Osteoblast (primary cell): ENCODE results near the gene DDX5. TPM values are rescaled to one million over a fixed set of nuclear protein-coding genes. Genes with fewer than 3 reads are reported as not detected.
A peak's percentile ranks its signal among the peaks of the same experiment; 100 is the strongest.

Source experiments
- DNase-seq: peaks from one replicate; pipeline ENCODE4 v3.0.0; 2011; ENCODE audit warnings: low spot score, mixed read lengths; ENCODE audit not compliant: insufficient read length; ENCODE audit errors: missing footprints
- H2AFZ ChIP-seq: 2 replicates; pipeline ENCODE4 v1.6.0; 2011; ENCODE audit warnings: mild to moderate bottlenecking, low read length
- H3K27ac ChIP-seq: 2 replicates; pipeline ENCODE4 v1.5.1; 2011; ENCODE audit warnings: mild to moderate bottlenecking, low read depth, low read length, moderate library complexity
- H3K27me3 ChIP-seq: 2 replicates; pipeline ENCODE4 v1.6.0; 2012; ENCODE audit warnings: mild to moderate bottlenecking, control low read depth, inconsistent platforms, low read length, moderate library complexity; ENCODE audit not compliant: insufficient read depth
- H3K36me3 ChIP-seq: 2 replicates; pipeline ENCODE4 v1.5.1; 2011; ENCODE audit warnings: mild to moderate bottlenecking, low read length, control low read depth, moderate library complexity; ENCODE audit not compliant: insufficient read depth
- H3K4me1 ChIP-seq: 2 replicates; pipeline ENCODE4 v1.5.1; 2011; ENCODE audit warnings: mild to moderate bottlenecking, low read length, control low read depth, moderate library complexity; ENCODE audit not compliant: insufficient read depth
- H3K4me2 ChIP-seq: 2 replicates; pipeline ENCODE4 v1.6.0; 2011; ENCODE audit warnings: mild to moderate bottlenecking, low read length; ENCODE audit not compliant: insufficient read depth
- H3K4me3 ChIP-seq: fragments of 200-600 bp; sonication (generic); 3 replicates; pipeline ENCODE4 v1.5.1; 2012; ENCODE audit warnings: mild to moderate bottlenecking, low read length, inconsistent platforms; ENCODE audit not compliant: insufficient read depth
- H3K79me2 ChIP-seq: 2 replicates; pipeline ENCODE4 v1.6.0; 2012; ENCODE audit warnings: mild to moderate bottlenecking, low read length, control low read depth, inconsistent platforms; ENCODE audit not compliant: insufficient read depth
- H3K9me3 ChIP-seq: 2 replicates; pipeline ENCODE4 v1.5.1; 2011; ENCODE audit warnings: low read depth, low read length, control low read depth
- H4K20me1 ChIP-seq: 2 replicates; pipeline ENCODE4 v1.6.0; 2012; ENCODE audit warnings: mild to moderate bottlenecking, low read length, control low read depth; ENCODE audit not compliant: insufficient read depth
- CTCF ChIP-seq: IDR thresholded peaks from 2 replicates; pipeline ENCODE4 v1.5.1; 2011; ENCODE audit warnings: mild to moderate bottlenecking, low read depth, low read length, moderate library complexity; ENCODE audit errors: extremely low read depth
- total RNA-seq: library from RNA; depleted of rRNA; stranded (reverse); fragments of >200 nt; gene quantifications from 2 replicates; pipeline ENCODE4 v1.2.3, GENCODE V29; 2012

DDX5 gene
- total RNA-seq, 1 donor = 291 TPM

- Histone ChIP-seq H3K9me3 (no peaks in the 10 kb centered on the region), H3K4me2 (no peak overlapping the region), H4K20me1 (no peaks in the 10 kb centered on the region), H2AFZ (no peak overlapping the region), H3K4me3 (no peak overlapping the region), H3K4me1 (no peaks in the 10 kb centered on the region), H3K79me2 (no peaks in the 10 kb centered on the region), H3K27ac (no peak overlapping the region), H3K36me3 (peaks cover 34% of the 10 kb centered on the region), H3K27me3 (no peaks in the 10 kb centered on the region)
- DNase-seq = no peak
- TF ChIP-seq CTCF = no peak
Measured at GRCh38 chr17:64480951-64481350, 25.1 kb downstream of the DDX5 start.

- Histone ChIP-seq H3K27me3 (no peaks in the 10 kb centered on the region), H3K27ac (no peak overlapping the region), H4K20me1 (no peaks in the 10 kb centered on the region), H2AFZ (no peak overlapping the region), H3K4me1 (no peaks in the 10 kb centered on the region), H3K4me2 (no peak overlapping the region), H3K9me3 (no peaks in the 10 kb centered on the region), H3K4me3 (no peak overlapping the region), H3K36me3 (peaks cover 14% of the 10 kb centered on the region), H3K79me2 (no peaks in the 10 kb centered on the region)
- no peak for TF ChIP-seq CTCF
- no peak for DNase-seq
Measured at GRCh38 chr17:64477849-64478248, 28.2 kb downstream of the DDX5 start.

GRCh38 chr17:64472564-64472963, 33.5 kb downstream of the DDX5 start:
- no peaks in the 10 kb centered on the region for H4K20me1 ChIP-seq
- DNase-seq = peak; percentile 38

GRCh38 chr17:64471440-64471839, 34.6 kb downstream of the DDX5 start:
- Histone ChIP-seq H3K4me2 (no peak overlapping the region), H3K9me3 (no peaks in the 10 kb centered on the region), H3K4me1 (no peaks in the 10 kb centered on the region), H3K27ac (no peak overlapping the region), H3K79me2 (no peaks in the 10 kb centered on the region), H3K4me3 (no peak overlapping the region), H3K27me3 (no peaks in the 10 kb centered on the region), H4K20me1 (no peaks in the 10 kb centered on the region), H2AFZ (no peak overlapping the region), H3K36me3 (peaks cover 5% of the 10 kb centered on the region)
- DNase-seq = no peak
- TF ChIP-seq CTCF = no peak

More at GRCh38 chr17:64472564-64472963, 33.5 kb downstream of the DDX5 start:
- H3K4me1 ChIP-seq = no peaks in the 10 kb centered on the region
- no peaks in the 10 kb centered on the region for H3K9me3 ChIP-seq
- no peaks in the 10 kb centered on the region for H3K79me2 ChIP-seq
- TF ChIP-seq CTCF = no peak
- no peak overlapping the region for H3K4me2 ChIP-seq
- H3K27me3 ChIP-seq = no peaks in the 10 kb centered on the region
- no peak overlapping the region for H3K27ac ChIP-seq
- no peak overlapping the region for H2AFZ ChIP-seq
- H3K4me3 ChIP-seq = no peak overlapping the region
- peaks cover 5% of the 10 kb centered on the region for H3K36me3 ChIP-seq
